GM18951 (cell line): ENCODE data around the gene IQGAP2.

Experiments used
- POLR2A ChIP-seq: IDR thresholded peaks from 4 replicates; pipeline ENCODE4 v1.6.1; 2011; ENCODE audit warnings: mild to moderate bottlenecking; ENCODE audit not compliant: insufficient read length, insufficient read depth; ENCODE audit errors: extremely low read depth
- in situ Hi-C: fragments of 300-500 bp; cut with MboI; formaldehyde crosslinking; loops from one replicate; pipeline ENCODE4 v1.12.0; 2022; ENCODE audit warnings: low sequenced_read_pairs, mixed read lengths, inconsistent platforms; ENCODE audit not compliant: unreplicated experiment

Gene IQGAP2

DNA sequence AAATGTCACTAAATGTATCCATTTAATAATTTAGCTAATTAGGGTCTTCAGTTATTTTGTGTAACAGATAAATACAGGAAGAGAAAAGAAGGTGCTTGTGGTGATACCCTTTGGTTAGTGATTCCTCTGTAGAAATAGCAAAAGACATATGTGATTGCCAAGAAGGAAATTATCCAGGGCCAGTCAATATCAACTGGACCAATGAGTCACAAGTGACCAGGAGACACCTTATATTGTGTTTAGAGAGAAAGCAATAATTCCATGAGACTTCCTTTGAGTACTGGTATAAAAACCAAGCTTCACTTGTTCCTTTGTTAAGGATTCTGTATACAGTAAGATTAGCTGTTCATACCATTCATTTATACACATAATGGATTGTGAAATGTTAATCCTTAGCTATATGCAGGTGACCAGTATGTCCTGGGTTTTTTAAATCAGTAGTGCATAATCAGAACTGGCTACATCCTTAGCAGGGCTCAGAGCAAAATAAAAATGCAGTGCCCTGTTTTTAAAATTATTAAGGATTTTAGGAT, 301.1 kb downstream of the IQGAP2 start:
- TF ChIP-seq POLR2A, result no peak
- in situ Hi-C loops, result no loop called here

DNA sequence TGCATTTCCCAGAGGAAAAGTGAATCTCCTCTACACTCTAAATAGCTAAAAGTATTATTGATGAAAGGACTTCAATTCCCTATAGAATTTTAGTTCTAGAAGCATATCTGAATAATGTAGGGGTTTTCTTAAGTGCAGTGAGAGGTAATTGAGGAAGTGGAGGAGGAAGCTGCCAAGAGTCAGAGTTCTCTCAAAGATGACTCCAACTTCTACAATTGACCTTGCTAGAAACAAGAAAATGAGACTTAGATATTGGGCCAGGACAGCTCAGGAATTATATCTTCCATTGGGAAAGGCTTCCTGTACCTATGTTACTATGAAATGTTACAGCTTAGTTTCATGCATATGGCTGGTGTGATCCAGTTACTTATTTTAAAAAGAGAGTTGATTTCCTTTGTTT, 302.5 kb downstream of the IQGAP2 start:
- no peak for TF ChIP-seq POLR2A
- in situ Hi-C loops, result no loop called here

DNA sequence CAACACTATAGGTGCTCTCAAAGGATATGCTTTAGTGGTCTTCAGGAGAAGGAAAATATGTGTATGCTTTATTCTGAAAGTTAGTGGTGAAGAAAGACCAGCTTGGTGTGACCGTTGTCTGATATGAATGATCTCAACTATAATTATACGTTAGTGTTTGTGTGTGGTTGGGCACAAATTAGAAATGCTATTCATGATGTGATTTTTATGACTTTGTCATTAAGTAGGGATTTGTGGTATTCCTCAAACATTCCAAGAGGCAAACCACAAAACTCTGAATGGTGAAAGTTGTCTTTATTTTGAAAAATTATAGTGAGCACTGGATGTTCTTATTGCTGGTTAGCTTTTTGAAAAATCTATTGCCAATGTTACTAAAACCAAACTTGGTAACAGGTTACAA, 306.7 kb downstream of the IQGAP2 start:
- in situ Hi-C loops, result no loop called here
- TF ChIP-seq POLR2A, result no peak

DNA sequence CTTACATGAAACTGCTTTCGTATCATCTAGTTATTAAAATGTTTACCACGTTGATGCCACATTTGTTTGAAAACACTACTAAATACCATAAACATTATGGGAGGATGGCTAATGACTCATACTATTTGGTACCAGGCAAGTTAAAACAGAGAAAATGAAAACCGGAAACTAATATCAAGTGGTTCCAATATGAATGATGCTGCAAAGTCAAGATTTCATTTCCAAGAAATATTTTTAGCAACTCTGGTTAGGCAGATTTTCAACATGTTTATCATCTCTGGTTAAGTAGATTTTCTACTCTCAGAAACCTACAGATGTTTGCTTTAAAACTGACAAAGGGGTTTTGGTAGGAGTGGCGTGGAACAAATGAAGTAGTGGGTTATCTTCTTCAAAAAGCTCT, 307.9 kb downstream of the IQGAP2 start:
- TF ChIP-seq POLR2A, result no peak
- in situ Hi-C loops, result no loop called here

GRCh38 chr5:76714751-76715485, 311.8 kb downstream of the IQGAP2 start:
- in situ Hi-C loops, result no loop called here

GRCh38 chr5:76715486-76715735, 312.3 kb downstream of the IQGAP2 start:
- in situ Hi-C loops, result no loop called here
- TF ChIP-seq POLR2A, result no peak

More at GRCh38 chr5:76714751-76715485, 311.8 kb downstream of the IQGAP2 start:
- TF ChIP-seq POLR2A, result no peak

DNA sequence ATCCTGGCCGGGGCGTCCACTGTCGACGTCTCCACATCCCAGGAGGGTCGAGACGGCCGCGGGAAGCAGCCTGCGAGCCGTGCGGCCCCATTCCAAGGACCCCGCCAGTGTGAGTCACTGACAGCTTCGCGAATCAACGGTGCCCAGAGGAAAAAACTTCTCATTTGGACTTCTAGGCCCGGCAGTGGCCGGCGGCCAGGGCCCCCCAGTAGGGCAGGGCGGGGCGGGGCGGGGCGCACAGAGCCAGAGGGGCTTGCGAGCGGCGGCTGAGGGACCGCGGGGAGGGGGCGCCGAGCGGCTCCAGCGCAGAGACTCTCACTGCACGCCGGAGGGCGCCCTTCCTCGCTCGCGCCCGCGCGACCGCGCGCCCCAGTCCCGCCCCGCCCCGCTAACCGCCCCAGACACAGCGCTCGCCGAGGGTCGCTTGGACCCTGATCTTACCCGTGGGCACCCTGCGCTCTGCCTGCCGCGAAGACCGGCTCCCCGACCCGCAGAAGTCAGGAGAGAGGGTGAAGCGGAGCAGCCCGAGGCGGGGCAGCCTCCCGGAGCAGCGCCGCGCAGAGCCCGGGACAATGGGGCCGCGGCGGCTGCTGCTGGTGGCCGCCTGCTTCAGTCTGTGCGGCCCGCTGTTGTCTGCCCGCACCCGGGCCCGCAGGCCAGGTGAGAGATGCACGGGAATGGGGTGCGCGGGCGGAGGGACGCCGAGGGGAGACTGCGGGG, 312.8 kb downstream of the IQGAP2 start, which contains the start of gene F2R:
Gene F2R (plus strand): TSS at position 391 of the 720 bp plus-strand sequence. CDS start 182 bp downstream, at position 573.
- no peak for TF ChIP-seq POLR2A
- in situ Hi-C loops, result no loop called here

DNA sequence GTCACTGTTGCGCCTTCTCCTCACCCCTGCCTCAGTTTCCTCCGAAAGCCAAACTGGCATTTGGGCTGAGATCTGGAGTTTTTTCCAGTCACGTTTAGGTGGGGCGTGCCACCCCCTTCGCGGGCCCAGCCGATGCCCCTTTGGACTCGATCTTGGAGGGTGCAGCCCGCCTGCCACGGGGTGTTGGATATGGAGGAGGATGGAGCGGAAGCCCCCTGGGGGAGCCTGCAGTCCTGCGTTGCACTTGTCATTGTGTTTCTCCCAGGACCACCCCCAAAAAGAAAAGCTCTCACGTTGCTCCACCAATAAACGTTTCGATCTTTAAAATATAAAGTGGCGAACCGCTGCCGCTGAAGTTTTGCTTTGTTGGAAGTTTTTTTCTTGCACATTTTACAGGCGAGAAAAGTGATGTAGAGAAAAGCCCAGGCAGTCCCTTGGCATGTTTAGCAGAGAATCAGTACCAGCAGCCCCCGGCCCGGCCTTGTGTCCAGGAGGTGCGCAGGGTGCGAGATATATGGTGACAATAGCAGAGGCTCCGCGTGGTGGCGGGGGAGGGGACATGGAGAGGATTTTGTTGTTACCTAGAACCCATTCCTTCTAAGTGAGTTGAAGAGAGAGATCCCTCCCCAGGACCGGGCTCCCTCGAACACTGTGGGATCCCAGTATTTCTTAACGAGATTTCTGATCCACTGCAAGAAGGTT, 313.5 kb downstream of the IQGAP2 start:
- TF ChIP-seq POLR2A, result no peak
- in situ Hi-C loops, result no loop called here

GRCh38 chr5:76717222-76718083, 314.4 kb downstream of the IQGAP2 start:
- TF ChIP-seq POLR2A, result no peak
- in situ Hi-C loops, result no loop called here

DNA sequence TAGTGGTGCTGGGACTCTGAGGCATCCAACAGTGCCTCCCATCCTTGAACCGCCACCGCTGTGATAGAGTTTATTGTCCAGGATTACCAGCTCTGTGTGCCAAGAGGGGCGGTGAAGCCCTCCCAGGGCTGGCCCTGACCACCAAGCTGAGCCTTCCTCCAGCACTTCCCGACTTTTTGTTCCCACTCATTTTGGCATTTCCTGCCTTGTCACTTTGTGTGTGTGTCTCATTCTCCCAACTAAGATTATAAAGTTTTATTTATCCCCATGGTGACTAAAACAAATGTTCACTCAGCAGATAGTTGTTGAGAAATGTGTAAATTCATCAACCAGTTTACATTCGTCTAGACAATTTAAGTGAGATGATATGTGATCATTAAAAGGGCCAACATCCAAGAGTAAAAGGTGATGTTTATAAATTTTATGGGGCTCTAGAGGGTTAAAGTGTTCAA, 315.3 kb downstream of the IQGAP2 start:
- in situ Hi-C loops, result no loop called here
- no peak for TF ChIP-seq POLR2A

DNA sequence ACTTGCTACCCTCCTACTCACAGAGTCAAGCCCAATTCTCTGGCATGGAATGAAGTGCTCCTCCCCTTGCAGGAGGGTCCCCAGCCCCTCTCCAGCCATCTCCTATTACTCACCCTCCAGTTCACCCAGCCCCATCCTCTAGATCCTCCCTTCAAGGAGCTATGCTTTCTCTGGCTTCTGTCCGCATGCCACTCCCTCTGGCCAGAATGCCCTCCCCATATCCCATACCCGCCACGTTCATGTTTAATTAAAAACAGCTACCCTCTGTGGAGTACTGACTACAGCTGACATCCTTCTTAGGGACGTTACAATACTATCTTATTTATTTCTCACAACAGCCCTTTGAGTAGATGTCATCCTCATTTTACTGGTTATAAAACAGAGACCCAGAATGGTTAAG, 315.8 kb downstream of the IQGAP2 start:
- no peak for TF ChIP-seq POLR2A
- in situ Hi-C loops, result no loop called here

- in situ Hi-C loops, result no loop called here
- no peak for TF ChIP-seq POLR2A
Observed at GRCh38 chr5:76720988-76721569, 318.0 kb downstream of the IQGAP2 start.
